Ishikawa (cell line): ENCODE results near the gene NRL.

ENCODE experiments used
- CEBPB ChIP-seq: IDR thresholded peaks from 2 replicates; pipeline ENCODE4 v1.6.1; 2012
- CREB1 ChIP-seq: IDR thresholded peaks from 2 replicates; pipeline ENCODE4 v1.6.1; 2012; ENCODE audit warnings: low read depth
- EGR1 ChIP-seq: IDR thresholded peaks from 2 replicates; pipeline ENCODE4 v1.6.1; 2012
- EP300 ChIP-seq: IDR thresholded peaks from 2 replicates; pipeline ENCODE4 v1.6.1; 2012; ENCODE audit warnings: borderline replicate concordance
- FOXM1 ChIP-seq: IDR thresholded peaks from 2 replicates; pipeline ENCODE4 v1.6.1; 2012; ENCODE audit warnings: low read depth, borderline replicate concordance
- MAX ChIP-seq: IDR thresholded peaks from 2 replicates; pipeline ENCODE4 v1.6.1; 2012
- NFIC ChIP-seq: IDR thresholded peaks from 2 replicates; pipeline ENCODE4 v1.6.1; 2012
- RAD21 ChIP-seq: IDR thresholded peaks from 2 replicates; pipeline ENCODE4 v1.6.1; 2012; ENCODE audit warnings: low read depth
- TAF1 ChIP-seq: IDR thresholded peaks from 2 replicates; pipeline ENCODE4 v1.6.1; 2012; ENCODE audit warnings: low read depth, mild to moderate bottlenecking
- TCF12 ChIP-seq: IDR thresholded peaks from 2 replicates; pipeline ENCODE4 v1.6.1; 2012; ENCODE audit warnings: low read depth
- TEAD4 ChIP-seq: IDR thresholded peaks from 2 replicates; pipeline ENCODE4 v1.6.1; 2012
- USF1 ChIP-seq: IDR thresholded peaks from 2 replicates; pipeline ENCODE4 v1.6.1; 2012
- YY1 ChIP-seq: IDR thresholded peaks from 2 replicates; pipeline ENCODE4 v1.6.1; 2012; ENCODE audit warnings: low read depth
- ZBTB7A ChIP-seq: IDR thresholded peaks from 2 replicates; pipeline ENCODE4 v1.6.1; 2012; ENCODE audit warnings: low read depth
- TF ChIP-seq, protein P1 (sequence below): IDR thresholded peaks from 2 replicates; pipeline ENCODE4 v1.6.1; 2012; ENCODE audit warnings: low read depth, mild to moderate bottlenecking

The NRL gene

GRCh38 chr14:24110060-24110459 is 4.7 kb downstream of the NRL start:
- TF ChIP-seq NFIC, result no peak
- no peak for TF ChIP-seq TCF12

- TF ChIP-seq EP300, result no peak
- TF ChIP-seq RAD21, result no peak
- no peak for TF ChIP-seq YY1
- no peak for TF ChIP-seq TEAD4
- no peak for TF ChIP-seq CEBPB
- no peak for TF ChIP-seq NFIC
- TF ChIP-seq MAX, result no peak
- no peak for TF ChIP-seq TCF12
- TF ChIP-seq EGR1, result no peak
- TF ChIP-seq TAF1, result no peak
- no peak for TF ChIP-seq FOXM1
- TF ChIP-seq, protein P1, sequence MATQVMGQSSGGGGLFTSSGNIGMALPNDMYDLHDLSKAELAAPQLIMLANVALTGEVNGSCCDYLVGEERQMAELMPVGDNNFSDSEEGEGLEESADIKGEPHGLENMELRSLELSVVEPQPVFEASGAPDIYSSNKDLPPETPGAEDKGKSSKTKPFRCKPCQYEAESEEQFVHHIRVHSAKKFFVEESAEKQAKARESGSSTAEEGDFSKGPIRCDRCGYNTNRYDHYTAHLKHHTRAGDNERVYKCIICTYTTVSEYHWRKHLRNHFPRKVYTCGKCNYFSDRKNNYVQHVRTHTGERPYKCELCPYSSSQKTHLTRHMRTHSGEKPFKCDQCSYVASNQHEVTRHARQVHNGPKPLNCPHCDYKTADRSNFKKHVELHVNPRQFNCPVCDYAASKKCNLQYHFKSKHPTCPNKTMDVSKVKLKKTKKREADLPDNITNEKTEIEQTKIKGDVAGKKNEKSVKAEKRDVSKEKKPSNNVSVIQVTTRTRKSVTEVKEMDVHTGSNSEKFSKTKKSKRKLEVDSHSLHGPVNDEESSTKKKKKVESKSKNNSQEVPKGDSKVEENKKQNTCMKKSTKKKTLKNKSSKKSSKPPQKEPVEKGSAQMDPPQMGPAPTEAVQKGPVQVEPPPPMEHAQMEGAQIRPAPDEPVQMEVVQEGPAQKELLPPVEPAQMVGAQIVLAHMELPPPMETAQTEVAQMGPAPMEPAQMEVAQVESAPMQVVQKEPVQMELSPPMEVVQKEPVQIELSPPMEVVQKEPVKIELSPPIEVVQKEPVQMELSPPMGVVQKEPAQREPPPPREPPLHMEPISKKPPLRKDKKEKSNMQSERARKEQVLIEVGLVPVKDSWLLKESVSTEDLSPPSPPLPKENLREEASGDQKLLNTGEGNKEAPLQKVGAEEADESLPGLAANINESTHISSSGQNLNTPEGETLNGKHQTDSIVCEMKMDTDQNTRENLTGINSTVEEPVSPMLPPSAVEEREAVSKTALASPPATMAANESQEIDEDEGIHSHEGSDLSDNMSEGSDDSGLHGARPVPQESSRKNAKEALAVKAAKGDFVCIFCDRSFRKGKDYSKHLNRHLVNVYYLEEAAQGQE, result no peak
These were observed 6.3 kb downstream of the NRL start for GRCh38 chr14:24108336-24108874.

- TF ChIP-seq EP300 (no peak), USF1 (no peak), TEAD4 (no peak), FOXM1 (no peak), RAD21 (no peak), EGR1 (no peak), TAF1 (no peak), TCF12 (no peak), CREB1 (no peak), NFIC (no peak), YY1 (no peak), ZBTB7A (no peak), CEBPB (no peak)
- TF ChIP-seq, protein P1, result no peak
These were observed 8.0 kb downstream of the NRL start for GRCh38 chr14:24106672-24107271.

DNA sequence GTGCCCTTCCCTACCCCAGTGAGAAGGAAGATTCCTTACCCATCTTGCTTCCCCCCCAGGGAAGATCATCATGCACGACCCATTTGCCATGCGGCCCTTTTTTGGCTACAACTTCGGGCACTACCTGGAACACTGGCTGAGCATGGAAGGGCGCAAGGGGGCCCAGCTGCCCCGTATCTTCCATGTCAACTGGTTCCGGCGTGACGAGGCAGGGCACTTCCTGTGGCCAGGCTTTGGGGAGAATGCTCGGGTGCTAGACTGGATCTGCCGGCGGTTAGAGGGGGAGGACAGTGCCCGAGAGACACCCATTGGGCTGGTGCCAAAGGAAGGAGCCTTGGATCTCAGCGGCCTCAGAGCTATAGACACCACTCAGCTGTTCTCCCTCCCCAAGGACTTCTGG is 11.3 kb downstream of the NRL start:
- TF ChIP-seq NFIC (no peak), TEAD4 (no peak), EP300 (no peak), EGR1 (no peak), FOXM1 (no peak), YY1 (no peak), MAX (no peak)
- TF ChIP-seq, protein P1, result no peak

DNA sequence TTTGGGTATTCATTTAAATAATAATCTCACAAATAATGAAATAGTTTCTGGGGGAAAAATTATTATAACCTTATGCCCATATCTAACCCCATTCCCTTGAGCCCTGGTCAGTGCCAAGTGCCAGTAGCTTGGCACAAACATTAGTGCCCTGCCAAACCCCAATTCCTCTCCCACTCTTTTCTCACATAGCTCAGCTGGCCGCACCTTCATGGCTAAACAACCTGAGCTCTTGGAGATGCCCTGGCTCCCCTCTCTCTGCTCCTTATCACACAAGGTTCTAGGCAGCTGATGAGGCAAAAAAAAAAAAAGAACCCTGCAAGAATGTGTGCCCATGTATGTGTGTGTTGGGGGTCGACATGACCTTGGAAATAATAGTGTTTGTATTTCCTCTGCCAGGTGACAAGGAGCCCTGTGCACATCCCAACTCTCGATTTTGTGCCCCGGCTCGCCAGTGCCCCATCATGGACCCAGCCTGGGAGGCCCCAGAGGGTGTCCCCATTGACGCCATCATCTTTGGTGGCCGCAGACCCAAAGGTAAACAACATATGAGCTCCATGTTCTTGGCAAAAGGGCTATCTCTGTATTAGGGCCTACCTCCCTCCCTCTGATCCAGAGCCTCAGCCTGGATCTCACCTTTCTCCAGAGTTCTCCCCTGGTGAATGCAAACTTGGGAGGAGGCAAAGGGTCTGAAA is 12.2 kb downstream of the NRL start:
- TF ChIP-seq ZBTB7A (no peak), FOXM1 (no peak), NFIC (no peak), USF1 (no peak), MAX (no peak), TAF1 (no peak), CREB1 (no peak), TCF12 (no peak), EP300 (no peak), TEAD4 (no peak), YY1 (no peak), EGR1 (no peak), CEBPB (no peak), RAD21 (no peak)
- TF ChIP-seq, protein P1, result no peak
